Activated CD4-positive, CD25-positive, alpha-beta regulatory T cell treated with anti-CD3 and anti-CD28 coated beads, Interleukin-2, amount 50 U/mL, for 24 hours (primary cell): ENCODE measurements around the gene MED27.
A peak's percentile ranks its signal among the peaks of the same experiment; 100 is the strongest.

Experiments
- ATAC-seq, 2 donors: fragments of 150-1000 bp; cut with Tn5 transposase; one replicate each; pipeline ENCODE4 v1.10.0; 2021; ENCODE audit warnings: mild to moderate bottlenecking in 1 of 2, moderate library complexity in 1 of 2

The MED27 gene, protein sequence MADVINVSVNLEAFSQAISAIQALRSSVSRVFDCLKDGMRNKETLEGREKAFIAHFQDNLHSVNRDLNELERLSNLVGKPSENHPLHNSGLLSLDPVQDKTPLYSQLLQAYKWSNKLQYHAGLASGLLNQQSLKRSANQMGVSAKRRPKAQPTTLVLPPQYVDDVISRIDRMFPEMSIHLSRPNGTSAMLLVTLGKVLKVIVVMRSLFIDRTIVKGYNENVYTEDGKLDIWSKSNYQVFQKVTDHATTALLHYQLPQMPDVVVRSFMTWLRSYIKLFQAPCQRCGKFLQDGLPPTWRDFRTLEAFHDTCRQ

DNA sequence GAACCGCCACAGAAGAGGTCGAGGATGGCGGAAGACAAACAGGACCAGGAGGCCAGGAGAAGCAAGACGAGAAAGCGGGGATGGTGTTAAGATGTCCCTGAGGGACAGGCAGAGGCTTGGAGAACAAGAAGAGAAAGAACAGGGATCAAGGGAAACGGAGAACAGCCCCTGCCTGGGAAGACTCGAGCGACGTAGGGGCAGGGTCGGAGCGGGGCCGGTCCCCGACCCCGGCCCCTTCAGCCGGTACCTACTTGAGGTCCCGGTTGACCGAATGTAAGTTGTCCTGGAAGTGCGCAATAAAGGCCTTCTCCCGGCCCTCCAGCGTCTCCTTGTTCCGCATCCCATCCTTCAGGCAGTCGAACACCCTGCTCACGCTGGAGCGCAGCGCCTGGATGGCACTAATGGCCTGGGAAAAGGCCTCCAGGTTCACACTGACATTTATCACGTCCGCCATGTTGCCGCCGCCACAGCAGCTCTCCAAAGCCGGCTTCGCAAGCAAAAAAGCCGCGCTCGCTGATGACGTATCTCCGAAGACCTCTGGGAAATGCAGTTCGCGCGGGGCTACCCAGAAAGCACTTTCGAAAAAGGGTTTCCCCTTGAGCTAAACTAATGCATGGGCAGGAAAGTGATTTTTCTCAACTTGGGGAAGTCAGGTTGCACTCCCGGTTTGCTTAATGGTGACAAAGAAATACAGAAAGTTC, at the start of gene MED27:
Gene MED27 (minus strand): TSS at position 477 of the 701 bp plus-strand sequence. CDS start 23 bp downstream, at position 454.
- ATAC-seq = peak; percentile 96 to 97

DNA sequence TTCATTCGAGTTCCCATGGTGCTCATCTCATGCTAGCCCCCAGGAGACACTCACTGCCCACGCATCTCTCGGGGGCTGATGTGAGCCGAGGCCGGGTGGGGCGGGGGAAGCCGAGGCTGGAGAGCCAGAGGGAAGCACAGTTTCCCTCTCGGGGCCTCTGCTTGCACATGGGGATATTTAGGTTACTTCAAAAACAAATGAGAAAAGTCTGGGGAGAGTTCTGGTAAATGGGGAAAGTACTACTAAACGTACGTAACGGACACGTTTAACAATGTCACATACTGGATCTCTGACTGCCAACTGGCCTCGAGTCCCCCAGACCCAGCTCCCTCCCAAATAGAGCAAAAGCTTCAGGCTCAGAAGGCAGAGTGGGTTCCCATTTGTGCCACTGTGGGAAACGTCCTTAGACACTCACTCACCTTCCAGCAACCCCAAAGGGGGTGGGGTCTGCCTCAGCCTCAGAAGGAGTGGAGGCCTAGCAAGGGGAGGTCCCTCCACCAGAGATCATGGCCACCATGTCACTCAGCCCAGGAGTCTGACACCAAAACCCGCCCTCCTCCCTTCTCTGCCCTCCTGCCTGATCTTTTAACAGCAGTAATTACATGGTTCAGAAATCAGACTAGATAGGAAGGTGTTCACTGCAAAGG, 48.3 kb upstream of the MED27 start:
- ATAC-seq = no peak

- no peak for ATAC-seq
These were observed 47.1 kb upstream of the MED27 start for GRCh38 chr9:132126680-132127236.

GRCh38 chr9:132125944-132126679, 46.4 kb upstream of the MED27 start:
- ATAC-seq = peak; percentile 90 to 92

DNA sequence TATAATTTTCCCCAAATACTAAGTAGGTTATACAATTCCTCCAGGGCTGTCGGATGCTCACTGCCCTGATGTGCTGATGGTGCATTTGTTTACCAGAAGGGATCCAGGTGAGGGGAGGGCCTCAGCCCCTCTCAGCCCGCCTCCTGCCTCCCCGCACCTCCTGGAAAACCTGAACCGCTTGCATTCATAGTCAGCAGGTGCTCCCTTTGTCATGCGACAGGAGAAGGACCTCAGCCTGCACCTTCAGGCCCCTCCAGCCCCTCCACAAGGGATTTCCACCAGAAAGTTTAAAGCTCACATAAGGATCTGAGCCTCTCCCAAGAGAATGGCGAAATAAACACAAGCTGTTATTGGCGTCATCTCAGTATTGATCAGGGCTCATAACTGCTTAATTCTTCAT, 45.7 kb upstream of the MED27 start:
- no peak for ATAC-seq

DNA sequence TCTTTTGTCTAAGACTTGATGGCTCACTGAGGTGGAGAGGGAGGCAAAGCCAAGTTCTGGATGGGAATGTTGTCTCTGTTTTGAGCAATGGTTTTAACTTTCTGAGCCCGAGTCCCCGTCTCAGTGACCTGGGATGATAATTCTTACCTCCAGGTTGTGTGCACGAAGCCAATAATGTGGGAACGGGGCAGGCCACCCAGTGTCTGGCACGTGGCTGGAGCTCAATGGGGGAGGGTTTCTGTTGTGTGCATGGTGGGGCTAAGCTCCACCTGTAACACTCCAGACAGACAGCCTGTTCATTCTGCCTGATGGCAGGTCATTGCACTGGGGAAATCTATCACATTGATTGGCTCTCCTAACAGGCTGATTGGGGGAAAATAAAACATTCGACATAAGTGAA, 45.1 kb upstream of the MED27 start:
- no peak for ATAC-seq

DNA sequence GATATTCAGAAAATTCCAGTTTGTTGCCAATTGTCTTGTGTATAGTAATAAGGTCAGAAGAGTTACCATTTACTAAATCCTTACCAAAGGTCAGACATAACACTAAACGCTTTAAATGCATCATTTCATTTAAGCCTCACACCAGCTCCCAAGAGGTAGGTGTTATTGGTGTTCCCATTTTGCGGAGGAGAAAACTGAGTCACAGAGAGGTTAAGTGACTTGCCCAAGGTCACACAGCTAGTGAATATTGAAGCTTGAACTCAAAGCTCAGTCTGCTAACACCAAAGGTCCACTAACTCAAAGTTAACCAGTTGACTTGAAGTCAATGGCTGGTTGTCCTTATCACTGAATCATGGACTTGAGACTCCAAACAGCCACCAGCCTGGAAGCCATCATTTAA, 41.4 kb upstream of the MED27 start:
- no peak for ATAC-seq

DNA sequence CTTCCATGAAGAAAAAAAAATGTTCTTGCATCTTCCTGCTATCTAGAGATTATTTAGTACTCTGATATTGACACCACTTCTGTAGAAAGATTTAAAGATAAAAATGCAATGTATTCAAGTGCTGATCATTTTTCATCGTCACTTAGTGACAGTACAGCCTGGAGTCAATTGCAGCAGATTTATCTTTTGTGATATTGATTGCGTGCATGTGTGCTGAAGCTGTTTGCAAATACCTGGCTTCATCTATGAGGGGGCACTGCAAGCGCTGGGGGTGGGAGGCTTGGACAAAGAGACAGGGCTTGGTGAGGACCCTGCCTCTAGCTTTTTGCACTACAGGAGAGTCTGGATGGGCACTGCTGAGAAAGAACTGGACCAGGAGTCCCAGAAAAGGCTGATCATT, 38.0 kb upstream of the MED27 start:
- ATAC-seq = no peak

GRCh38 chr9:132116583-132116982, 36.9 kb upstream of the MED27 start:
- no peak for ATAC-seq

GRCh38 chr9:132114102-132114707, 34.5 kb upstream of the MED27 start:
- ATAC-seq = no peak

DNA sequence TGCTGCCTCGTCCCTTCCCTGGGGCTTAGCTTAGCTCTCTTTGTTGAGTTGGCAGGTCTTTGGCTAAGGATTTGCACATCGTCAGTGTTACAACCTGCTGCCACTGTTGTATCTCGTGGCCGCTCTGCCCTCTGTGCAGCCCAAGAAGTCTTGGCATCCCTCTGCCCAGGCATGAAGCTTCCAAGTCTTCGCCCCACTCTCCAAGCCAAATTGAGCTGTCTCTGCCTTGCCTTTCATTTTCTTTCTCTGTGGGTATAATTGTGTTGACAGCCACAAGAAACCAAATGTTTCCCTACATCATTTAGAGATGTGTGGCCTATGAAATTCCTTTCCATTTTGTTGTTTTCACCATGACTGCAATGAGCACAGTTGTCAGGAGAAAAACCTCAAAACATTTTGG, 29.6 kb upstream of the MED27 start:
- no peak for ATAC-seq

GRCh38 chr9:132108728-132109127, 29.1 kb upstream of the MED27 start:
- ATAC-seq = no peak

DNA sequence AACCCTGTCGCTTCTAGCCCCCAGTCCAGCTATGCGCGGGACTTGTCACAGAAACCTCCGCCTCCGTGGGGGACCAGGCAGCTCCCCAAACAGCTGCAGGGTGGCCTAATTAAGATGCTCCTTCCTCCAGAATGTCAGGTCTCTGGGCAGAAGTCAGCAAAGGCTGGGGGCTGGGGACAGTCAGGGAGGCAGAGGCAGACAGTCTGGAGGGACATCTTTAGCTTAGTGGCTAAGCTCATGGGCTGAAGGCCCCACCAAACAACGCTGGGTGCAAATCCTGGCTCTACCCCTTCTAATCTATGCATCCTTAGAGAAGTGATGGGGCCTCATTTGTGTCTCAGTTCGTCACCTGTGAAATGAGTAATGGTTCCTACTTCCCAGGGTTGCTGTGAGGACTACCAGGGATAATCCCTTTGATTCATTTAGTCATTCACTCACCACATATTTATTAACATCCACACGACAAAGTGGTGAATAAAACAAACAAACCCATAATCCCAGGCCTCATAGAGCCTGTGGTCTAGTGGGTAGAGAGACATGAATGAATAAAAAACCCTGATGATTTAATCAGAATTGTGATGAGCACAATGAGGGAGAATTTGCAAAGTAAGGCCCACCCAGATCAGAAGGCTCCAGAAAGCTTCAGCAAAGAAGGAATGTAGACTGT, 20.2 kb upstream of the MED27 start:
- ATAC-seq = no peak

DNA sequence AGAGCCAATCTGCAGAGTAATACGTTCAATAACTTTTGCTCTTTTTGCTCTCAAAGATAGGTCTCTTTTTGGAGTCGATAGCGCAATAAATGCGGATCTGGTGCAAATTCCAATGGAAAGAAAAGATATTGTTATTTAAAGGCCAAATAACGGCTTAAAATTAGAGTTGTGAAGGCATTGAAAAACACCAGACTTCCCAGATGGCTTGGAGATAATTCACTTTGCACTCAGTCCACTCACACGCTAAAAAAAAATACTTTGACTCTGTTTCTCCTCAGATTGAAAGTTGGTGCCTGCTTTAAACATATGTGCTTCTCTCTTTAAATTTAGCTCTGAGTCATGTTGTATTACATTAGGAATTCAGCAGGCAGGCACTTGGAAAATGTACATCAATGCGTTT, 19.5 kb upstream of the MED27 start:
- ATAC-seq = no peak

DNA sequence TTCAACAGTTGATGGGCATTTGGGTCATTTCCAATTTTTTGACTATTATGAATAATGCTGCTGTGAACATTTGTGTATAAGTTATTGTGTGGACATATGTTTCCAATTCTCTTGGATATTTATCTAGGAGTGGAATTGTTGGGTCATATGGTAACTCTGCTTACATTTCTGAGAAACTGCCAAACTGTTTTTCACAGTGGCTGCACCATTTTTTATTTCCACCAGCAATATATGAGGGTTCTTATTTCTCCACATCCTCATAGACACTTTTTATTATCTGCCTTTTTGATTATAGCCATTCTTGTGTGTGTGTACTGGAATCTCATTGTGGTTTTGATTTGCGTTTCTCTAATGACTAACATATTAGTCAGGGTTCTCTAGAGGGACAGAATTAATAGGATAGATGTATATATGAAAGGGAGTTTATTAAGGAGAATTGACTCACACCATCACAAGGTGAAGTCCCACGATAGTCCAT, 14.7 kb upstream of the MED27 start:
- no peak for ATAC-seq

DNA sequence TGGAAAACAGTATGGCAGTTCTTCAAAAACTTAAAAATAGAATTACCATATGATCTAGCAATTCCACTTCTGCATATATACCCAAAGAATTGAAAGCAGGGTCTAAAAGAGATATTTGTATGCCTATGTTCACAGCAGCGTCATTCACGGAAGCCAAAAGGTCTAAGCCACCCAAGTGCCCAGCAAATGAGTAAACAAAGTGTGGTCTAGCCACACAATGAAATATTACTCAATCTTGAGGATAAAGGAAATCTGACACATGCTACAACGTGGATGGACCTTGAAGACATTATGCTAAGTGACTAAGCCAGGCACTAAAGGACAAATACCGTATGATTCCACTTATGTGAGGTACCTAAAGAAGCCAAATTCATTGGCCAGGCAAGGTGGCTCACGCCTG, 11.1 kb upstream of the MED27 start:
- no peak for ATAC-seq

DNA sequence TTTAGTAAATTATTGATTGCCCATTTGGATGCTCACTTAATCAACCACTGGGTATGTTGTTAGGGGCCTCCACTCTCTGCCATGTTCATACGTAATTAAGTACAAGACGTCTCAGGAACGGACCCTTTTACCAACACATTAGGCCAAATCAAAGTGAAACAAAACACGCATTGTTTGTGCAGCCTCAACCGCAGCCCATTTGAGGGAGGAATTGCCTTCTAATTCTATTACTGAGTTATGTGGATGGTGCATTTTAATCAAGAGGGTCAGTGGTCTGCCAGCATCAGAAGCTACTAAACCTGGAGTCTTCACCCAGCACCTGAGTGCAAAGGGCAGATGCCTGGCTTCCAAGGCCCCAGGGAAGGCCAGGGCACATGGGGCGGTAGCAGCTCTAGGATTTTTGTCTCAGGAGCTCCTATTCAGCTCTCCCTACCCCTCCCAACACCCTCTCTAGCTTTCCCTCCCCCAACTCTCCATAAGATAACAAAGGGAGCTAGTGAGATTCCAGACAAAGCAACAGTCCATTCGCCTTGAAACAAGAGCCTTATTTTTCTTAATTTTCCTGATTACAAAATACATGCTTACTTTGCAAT, 7.9 kb upstream of the MED27 start:
- ATAC-seq = no peak

DNA sequence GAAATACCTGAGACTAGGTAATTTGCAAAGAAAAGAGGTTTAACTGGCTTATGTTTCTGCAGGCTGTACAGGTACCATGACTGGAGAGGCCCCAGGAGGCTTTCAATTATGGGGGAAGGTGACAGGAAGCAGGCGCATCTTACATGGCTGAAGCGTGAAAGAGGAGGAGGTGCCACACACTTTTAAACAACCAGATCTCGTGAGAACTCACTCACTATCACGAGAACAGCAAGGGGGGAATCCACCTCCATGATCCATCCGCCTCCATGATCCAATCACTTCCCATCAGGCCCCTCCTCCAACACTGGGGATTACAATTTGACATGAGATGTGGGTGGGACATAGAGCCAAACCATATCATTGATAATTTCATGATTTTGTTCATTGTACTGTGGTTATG, 2.5 kb upstream of the MED27 start:
- ATAC-seq = no peak

DNA sequence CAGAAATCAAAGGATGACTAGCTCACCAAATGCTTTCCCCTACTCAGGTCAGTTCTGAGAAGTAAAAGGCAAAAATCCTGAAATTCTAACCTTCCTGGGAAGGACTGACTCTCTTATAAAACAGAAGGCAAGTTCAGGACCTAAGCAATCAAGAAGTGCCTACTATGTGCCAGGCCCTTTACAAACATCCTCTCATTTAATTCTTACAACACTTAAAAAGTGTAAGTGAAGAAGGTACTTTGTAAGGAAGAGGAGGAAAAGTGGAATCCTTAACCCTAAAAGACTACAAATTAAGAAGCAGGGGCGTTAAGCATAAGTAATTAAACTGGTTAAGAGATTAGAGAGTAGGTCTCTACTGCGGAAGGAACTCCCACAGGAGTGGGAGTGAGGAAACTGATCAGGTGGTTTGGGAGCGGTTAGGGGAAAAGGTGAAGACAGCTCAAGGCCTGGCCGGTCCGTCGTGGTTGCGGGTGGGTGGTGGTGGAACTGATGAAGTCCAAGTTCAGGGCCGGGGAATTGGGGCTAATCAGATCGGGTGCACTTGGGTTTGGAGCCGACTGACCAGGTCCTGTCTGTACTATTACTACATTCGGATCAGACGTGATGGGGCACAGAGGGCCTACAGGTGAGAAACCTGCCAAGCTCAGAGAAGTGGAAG, 839 bp downstream of the MED27 start:
- ATAC-seq = peak in 1 of 2 donors; percentile 4

DNA sequence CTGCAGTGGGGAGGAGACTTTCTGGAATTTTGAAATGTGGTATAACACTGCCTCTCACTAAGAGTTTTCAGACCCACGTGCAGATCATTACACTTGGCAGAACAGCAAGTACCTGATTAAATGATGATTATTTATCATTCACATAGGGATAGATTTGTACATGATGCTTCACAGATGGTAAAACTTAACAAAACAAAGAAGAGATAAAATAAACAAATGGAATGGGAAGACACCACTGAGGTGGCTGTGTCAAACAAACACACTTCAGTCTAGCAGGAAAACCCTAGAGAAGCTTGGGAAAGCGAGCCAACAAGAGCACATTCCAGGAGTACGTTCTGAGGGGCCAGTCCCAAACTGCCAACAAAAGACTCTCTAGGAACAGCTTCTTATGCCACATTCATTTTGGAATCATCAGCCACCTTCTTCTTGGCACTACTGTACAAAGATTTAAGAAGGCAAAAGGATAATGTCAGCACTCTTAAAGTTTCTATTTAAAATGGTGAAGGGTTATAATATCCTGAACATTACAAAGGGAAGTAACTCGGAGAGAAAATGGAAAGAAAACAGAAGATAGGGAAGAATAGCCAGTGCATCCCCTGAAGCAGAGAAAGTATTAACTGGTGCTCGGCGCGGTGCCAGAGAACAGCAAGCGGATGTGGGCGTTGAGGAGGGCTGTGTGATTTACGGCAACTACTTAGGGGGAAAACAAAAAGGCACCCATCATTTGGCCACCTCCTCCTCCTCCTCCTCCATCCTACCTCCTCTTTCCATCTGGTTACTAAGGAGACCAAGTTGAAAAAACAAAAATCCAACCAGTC, 1.6 kb downstream of the MED27 start:
- ATAC-seq = no peak
